NOMO-1 (cell line): ENCODE results near the gene PPP3CA.
A peak's percentile ranks its signal among the peaks of the same experiment; 100 is the strongest.

Experiments
- DNase-seq, 2 experiments: peaks; one replicate each; lab custom pipeline; 2025; ENCODE audit not compliant: unreplicated experiment in 2 of 2; lab: John Stamatoyannopoulos, UW

Gene PPP3CA

DNA sequence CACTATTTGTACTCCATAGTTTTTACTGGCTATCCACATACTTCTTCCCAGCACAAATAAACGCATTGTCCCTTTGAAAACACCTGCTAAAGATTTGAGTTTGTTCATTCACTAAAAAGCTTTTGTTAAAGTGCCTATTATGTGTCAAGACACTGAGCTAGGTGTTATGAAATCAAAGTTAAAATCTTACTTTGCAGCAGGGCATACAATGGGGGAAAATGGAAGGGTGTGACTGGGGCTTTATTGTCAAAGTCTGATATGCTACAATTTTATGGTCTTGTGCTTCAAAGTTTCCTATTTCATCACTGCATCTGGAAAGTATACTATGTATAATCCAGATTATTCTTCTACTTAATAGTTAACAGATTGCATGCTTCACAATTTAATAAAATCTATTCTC, 128.4 kb downstream of the PPP3CA start:
- no peak for DNase-seq

DNA sequence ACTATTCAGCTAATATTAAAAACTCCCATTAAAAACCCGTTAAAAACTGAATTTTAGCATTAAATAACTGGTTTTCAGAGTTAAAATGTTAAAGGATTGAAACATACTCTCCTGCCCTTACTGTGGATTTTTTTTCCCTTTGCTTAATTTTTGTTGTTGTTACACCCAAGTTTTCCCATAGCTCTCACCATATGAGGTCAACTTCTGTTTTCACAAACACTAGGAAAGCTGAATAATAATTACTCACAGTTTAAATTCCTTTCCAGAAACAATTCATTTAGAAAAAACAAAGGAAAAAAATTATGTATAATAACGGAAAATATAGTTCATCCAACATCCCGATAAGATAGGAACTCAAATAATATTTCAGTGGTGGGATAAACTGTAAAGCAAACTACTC, 129.0 kb downstream of the PPP3CA start:
- DNase-seq: no peak

DNA sequence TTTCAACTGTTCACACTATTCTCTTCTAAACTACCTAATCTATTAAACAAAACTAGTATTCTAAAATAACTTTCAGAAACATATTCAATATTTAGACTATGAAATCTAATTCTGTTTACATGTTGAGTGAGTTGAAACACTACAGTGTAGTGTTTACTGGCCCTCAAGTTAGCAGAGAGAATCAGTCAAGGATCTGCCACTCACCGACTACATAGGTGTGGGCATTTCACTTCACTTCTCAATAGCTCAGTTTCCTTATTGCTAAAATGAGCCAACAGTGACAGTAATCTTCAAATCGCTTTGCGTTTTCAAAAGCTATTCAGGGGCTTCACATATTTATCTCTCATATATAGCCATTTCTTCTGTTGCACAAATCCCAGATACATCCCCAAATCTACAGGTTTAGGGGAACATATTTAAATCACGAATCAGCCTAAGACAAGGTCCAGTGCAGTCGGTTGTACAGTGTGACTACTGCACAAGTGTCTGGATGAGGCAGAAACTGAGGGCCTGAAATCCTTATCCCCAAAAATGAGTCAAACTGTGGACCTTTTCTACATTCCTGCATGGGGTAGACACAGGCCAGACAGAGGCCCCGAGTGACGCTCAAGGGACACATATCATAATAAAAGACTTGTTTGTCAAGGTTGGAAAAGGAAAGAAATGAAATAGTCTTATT, 129.8 kb downstream of the PPP3CA start:
- no peak for DNase-seq

DNA sequence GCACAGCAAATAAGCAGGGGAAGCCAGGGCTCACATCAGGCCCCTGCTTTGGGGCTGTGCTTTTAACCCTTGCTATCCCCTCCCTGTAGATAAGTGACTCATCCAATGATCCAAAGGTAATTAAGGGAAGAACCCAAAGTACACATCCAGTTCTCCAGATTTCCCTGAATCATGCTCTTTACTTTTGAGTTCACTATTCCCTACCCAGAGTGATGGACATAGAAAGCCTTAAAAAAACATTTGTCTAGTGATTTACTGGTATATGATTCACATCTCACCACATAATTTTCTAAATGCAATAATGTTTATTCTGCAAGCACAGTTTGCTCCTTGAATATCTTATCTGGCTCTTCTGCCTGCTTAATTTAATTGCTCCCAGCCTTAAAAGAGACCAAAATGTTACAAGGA, 136.2 kb downstream of the PPP3CA start:
- DNase-seq: no peak

DNA sequence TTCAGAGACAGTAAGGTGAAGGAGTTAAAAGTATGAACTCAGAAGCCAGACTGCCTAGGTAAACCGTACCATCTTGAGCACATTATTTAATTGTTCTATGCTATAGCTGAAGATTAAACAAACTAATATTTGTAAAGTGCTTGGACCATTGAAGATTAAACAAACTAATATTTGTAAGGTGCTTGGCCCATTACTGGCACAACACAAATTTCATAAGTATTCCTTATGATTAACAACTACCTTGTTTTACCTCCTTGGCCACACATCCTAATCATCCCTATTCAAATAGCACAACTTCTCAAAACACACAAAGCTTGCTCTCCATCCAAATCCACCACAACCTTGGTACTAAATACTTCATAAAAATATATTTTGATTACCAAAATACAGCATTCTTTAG, 137.0 kb downstream of the PPP3CA start:
- DNase-seq: no peak

DNA sequence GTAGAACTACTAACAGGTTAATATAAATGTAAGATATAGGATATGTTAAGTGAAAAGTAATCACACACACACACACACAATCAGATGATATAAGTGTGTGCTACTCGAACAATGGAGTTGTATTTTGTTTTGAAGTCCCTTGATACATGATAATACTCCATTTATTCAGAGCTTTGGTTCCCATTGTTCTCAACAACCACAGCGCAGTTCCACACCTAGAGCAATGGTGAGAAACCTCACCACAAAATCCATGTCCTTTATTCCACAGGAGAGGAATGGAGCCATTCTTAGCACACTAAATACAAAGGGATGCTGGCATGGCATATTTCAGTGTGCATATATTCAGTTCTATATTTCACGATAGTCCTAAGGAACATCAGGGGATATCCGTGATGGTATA, 139.2 kb downstream of the PPP3CA start:
- no peak for DNase-seq

DNA sequence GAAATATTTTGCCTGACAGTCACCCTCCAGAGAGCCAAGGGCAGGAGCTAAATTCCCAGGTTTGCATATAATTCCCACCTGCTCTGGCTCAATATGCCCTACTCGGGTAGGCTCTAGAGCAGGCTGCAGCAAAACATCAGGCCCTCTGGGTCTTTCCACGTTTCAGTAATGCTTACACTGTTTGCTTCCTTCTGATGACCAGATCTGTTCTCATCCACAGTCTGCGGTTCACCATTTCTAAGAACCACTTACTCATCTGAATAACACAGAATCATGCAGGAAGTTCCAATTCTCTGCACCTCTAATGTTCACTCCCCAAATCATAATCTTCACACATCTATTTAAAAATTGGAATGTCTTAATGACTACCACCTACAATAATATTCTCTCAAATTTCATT, 141.4 kb downstream of the PPP3CA start:
- DNase-seq: peak in 1 of 2 experiments; percentile 1

DNA sequence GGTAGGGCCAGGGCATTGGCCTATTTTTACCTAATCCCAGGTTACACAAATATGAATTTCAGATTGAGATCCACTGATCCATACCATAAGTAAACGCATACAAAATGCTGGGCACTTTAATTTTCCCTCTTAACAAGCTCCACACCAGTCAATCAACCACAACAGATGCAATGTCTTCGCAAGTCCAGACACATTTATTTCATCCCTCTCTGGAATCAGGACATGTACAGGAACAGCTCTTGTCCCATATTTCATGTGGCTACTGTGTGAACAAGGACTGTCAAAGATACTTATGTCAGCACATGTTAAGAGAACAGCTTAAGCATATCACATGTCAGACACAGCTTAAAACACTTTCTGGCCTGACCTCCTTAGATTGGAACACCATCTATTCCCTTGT, 145.9 kb downstream of the PPP3CA start:
- DNase-seq: no peak

DNA sequence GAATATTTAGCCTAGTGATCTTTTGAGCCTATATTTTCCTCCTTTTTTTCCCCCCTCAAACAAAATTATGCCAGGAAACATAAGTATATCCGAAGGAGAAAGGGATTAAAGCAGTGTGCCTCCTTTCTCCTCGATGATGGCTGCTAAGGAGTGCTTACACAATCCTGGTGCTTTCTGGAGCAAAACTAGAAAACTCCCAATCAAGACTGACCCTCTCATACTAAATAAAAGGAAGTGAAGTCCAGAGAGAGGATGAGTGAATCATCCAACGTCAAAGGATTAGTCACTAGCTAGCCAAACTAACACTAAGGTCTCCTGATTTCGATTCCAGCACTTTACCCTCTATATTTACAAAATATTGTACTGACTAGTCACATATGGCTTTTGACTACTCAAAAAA, 146.8 kb downstream of the PPP3CA start:
- DNase-seq: peak; percentile 55 to 86

DNA sequence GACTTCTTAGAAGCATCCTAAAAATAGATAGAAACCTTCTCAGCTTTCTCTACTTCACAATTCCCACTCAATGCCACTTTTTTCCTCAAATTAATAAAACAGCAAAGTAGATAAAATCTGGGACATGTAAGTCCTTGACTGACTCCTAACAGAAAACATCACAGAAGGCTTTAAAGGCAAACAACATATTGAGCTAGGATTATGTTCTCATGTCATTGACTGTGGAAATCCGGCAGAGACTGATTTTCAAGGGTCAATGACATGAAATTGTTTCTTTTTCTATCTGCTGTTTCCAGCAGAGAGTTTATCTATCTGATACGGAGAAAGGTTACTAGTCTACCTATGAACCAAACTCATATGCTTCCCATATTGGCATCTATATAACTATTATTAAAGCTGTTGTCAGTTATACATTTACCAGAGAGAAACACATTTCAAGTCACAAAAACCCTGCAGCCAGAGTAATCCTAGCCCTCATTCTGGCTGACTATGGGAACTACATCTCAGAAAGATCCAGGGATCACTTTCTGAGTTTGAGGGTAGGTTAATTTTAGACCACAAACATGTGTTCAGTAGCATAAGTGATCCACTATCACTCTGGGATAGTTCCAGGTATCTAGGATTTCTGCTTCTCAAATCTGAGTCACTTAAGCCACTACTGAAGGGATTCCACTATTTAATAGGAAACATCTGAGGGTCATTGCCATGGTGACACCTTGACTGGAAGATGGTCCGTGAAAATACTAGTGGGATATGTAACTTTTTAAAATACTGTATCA, 147.6 kb downstream of the PPP3CA start:
- DNase-seq: no peak

DNA sequence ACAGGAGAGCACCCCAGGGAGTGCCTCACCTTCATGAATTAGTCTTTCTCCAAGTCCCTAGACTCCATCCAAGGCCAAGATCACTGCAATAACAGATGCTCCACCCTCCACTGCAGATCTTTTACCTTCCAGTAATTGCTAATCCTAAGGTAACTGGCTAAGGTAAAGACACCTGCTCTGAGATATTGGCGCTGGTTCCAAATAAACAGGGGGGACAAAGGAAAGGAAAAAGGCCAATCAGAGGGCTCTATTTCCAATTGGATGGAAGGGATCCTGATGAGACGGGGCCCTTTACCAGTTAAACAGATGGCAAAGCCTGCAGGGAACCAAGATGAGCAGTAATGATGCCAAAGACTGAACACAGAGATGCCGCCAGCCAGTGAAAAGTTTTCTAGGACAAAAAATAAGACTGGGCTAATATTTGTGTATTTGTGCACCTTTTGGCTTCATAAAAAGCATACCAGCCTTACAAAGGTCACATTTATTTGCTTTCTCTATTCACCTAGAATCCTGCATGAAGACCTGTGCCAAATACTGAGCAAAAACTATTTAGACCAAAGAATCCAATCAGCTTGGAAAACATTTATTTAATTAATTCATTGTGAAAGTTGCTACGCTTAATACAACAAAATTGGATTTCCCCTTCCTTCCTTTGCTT, 148.5 kb downstream of the PPP3CA start:
- no peak for DNase-seq

DNA sequence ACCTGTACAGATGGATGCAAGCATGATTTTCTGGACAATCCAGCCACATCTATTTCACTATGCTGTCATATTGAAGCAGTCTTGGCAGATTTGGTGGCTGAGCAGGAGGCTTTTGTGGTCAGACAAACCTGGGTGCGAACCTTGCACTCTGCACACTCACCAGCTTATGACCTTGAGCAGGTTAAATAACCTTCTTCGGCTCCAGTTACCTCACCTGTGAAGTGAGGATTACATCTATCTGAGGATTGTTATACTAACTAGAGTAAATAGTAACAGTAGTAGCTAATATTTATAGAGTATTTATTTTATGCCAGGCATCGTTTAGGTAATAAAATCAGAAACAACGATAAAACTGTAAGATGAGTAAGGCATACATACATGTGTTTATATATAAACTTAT, 150.0 kb downstream of the PPP3CA start:
- DNase-seq: no peak

DNA sequence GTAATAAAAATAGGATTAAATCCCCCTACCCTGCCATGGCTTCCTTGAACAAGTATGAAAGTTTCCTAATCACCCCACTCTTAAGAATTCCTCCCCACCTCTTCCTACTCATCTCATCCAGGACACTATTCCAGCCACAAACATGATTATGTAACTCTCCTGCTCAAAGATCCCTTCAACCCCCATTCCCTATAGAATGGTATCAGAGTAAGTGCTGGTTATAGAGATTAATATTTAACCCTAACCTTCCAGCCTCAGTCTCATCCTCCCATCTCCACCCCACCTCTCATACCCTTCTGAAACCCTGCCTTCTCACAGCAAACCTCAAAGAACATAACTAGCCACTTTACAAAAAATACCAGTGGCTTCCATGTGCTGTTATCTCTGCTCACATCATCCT, 155.1 kb downstream of the PPP3CA start:
- DNase-seq: no peak

DNA sequence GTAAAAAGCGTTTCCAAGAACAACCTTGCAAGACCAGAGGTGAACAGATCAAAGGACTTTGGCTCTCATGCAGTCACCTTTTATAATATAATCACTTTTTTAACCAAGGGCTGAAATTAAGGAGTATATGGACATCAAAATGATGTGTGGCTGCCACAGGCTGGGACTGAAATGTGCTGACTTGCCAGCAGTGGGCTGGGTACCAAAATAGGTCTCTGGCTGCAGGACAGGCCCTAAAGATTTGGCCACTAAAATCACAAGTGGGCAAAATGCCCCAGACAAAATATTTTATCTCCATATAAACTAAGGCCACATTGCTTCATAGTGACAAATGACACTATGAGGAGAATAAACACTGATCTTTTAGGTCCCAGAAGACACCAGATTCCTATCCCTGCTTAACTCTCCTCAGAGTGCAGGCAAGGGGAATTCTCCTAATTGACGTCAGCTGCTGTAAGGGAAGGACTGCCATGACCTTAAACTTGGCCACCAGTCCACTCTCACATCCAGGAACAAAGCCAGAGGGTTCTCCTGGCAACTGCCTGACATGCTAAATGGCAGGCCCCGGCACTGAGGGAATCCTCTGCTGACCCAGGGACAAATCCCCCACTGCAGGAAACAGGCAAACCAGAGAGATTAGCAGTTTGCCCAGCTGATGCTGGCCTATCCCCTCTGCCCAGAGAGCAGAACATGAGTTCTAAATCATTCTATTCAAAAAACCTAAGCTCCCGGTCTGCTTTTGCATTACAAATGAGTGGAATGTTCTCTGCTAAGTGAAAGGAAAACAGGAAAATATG, 155.8 kb downstream of the PPP3CA start:
- DNase-seq: no peak

DNA sequence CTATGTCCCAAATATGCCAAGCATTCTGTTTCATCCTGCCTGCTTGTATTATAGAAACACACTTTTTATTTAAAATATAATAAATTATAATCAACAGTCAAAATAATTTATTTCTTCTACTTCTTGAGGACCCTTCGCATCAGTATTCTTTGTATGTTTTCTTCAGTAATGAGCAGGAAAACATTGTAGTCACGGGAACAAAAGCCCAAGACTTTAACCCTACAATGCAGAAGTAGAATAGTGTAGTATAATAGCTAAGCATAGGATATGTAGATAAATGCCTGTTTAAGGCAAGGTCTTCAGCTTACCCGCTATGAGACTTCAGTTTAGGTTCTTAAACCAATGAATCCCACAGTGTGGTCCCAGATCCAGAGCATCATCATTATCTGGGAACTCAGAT, 156.6 kb downstream of the PPP3CA start:
- DNase-seq: no peak

DNA sequence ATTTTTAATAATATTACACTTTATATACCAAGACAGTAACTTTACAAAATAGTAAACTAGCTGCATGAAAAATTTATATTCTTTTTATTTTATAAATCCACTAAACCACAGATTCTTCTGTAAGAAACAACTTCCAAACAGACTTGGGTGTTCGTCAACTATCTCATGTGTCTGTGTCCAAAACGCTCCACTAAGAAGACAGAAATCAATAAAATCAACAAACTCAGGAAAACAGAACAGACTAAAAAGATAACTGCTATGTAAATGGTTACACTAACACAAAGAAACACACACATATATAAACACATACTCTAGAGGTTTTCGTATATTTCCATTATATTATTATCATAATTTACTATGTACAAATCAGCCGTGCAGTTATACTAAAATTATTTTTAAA, 158.4 kb downstream of the PPP3CA start:
- DNase-seq: no peak

DNA sequence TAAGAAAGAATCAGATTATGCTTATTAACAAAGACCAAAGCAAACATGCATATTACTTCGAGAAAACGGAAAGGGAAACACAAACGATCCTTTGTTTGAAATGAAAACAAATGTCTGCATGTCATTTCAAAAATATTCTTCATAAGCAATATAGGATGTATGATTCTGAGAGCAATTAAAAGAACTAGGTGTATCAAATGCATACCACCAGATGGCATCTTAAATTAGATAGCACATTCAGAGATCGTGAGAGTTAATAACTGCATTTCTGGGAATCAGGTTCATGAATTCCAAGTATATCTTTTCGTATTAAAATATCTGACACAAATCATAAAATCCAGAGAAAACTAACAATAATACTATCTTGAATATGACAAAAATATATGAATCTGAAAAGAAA, 159.5 kb downstream of the PPP3CA start:
- DNase-seq: no peak

DNA sequence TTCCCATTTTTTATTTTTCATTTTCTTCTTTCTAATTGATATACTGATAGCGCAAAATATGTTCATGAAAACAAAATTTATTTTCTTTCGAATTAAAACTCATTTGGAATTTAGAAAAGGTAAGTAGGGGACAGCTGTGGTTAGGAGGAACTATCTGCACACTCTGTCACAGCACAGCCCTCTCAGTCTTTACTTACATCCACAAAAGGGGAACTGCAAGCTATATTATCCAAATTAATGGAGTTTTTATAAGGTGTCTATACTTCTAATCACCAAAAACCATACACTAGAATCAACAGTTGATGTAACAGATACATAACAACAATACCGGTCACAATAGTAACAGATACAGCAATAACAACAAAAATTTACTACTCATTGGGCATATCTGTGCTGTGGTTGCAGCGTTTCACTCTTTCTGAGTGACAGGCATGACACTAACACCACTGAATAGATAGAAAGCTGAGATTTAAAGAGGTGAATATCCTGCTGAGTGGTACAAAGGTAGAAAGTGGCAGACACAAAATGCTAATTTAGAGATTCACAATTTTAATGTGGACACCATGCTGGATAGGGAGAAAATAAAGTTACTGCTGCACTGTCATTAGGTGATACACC, 160.7 kb downstream of the PPP3CA start:
- DNase-seq: no peak

DNA sequence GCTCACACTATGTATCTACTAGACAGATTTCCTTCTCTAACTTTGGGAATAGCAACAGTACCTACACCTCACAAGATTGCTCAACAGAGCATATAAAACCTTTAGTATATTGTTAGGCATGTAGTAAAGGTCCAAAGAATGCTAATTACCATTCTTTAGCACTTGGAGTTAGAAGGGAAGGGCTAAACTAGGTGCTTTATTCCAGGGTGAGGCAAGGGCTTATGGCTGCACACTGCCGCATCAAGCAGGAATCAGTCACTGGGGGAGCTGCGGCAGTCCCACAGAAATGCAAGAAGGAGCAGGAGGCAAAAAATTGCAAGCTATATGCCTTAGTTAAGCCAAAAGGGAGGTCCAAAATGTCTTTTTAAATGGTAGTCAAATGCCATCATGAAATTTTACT, 162.7 kb downstream of the PPP3CA start:
- DNase-seq: no peak

DNA sequence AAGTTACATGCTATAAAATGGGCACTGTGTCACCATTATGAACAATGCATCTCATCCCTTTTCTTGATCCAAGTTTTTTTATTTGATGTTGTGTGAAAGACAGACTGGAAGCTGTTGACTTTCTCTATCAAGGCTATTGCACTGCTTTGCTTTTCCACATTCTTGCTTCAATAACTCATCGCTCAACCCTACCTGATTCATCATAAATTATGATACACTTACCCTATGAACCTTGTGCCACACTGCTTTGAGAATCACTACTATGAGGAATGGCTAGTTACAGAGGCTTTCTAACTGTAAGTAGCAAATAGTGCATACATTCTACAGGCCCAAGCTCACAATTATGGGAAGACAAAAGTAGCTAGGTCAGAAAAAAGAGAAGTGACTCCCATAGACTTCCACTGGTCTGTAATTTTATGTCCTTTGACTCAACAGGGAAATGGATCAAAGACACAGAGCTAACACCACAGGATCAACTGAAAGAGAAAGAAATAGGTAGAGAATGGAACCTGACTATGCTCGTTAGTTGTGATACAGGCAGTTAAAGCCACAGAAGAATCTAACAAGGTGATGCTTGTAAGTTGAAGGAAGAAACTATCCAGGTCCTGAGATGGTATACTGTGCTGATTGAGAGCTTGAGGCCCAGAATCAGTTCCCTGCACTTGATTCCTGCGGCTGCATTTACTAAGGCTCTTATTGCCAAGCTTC, 163.5 kb downstream of the PPP3CA start:
- DNase-seq: peak in 1 of 2 experiments; percentile 2
